BJ (cell line): ENCODE data around the gene MLLT1. TPM values are rescaled to one million over a fixed set of nuclear protein-coding genes. Genes with fewer than 3 reads are reported as not detected.
A peak's percentile ranks its signal among the peaks of the same experiment; 100 is the strongest.

Experiments
- CTCF ChIA-PET: fragments of 350-600 bp; formaldehyde crosslinking; extraction: SDS; loops from one replicate; lab custom pipeline; 2021; ENCODE audit warnings: antibody characterized with exemption, inconsistent platforms; lab: Yijun Ruan, JAX
- POLR2A ChIA-PET: fragments of 300-600 bp; sonication (Branson Sonifier 250); formaldehyde crosslinking; extraction: SDS; loops from one replicate; lab custom pipeline; 2021; ENCODE audit warnings: antibody characterized with exemption; lab: Charles Lee
- DNase-seq: peaks from one replicate; pipeline ENCODE4 v3.0.0-alpha.2; 2011; ENCODE audit warnings: low read depth
- H3K27me3 ChIP-seq: 2 replicates; pipeline ENCODE4 v1.6.0; 2011; ENCODE audit warnings: low read length; ENCODE audit not compliant: control insufficient read depth, insufficient read depth
- H3K36me3 ChIP-seq: 2 replicates; pipeline ENCODE4 v1.5.1; 2011; ENCODE audit warnings: low read length; ENCODE audit not compliant: control insufficient read depth, insufficient read depth
- H3K4me3 ChIP-seq: 2 replicates; pipeline ENCODE4 v1.5.1; 2011; ENCODE audit warnings: low read depth, mild to moderate bottlenecking, control low read depth, low read length
- CTCF ChIP-seq: IDR thresholded peaks from 2 replicates; pipeline ENCODE4 v1.5.1; 2011; ENCODE audit warnings: low read depth, mild to moderate bottlenecking, control low read depth, inconsistent platforms, low read length, moderate library complexity; ENCODE audit not compliant: insufficient read depth
- polyA plus RNA-seq: library from polyadenylated mRNA; depleted of rRNA; stranded (reverse); fragments of >200 nt; gene quantifications from 2 replicates; pipeline ENCODE4 v1.2.3, GENCODE V29; 2011

MLLT1 gene
- polyA plus RNA-seq, 1 experiment, result 28.1 TPM

- no peak for TF ChIP-seq CTCF
- ChIA-PET CTCF (interaction anchor here (0.9 to 5.9 kb wide), 11 partner anchors 46 to 133 kb away, joined by 3 to 160 read pairs (median 14); partner anchors contain the start of gene ACER1), POLR2A (no interaction called here)
- no peaks in the 10 kb centered on the region for H3K27me3 ChIP-seq
- H3K36me3 ChIP-seq, result peaks cover 45% of the 10 kb centered on the region
- DNase-seq, result no peak
- no peak overlapping the region for H3K4me3 ChIP-seq
Measured at GRCh38 chr19:6219586-6220290, 60.0 kb downstream of the MLLT1 start.

GRCh38 chr19:6219147-6219525 is 60.6 kb downstream of the MLLT1 start:
- TF ChIP-seq CTCF, result no peak
- Histone ChIP-seq H3K4me3 (no peak overlapping the region), H3K36me3 (peaks cover 46% of the 10 kb centered on the region), H3K27me3 (no peaks in the 10 kb centered on the region)
- ChIA-PET CTCF (interaction anchor here (0.6 to 5.9 kb wide), 29 partner anchors 8 to 183 kb away, joined by 3 to 160 read pairs (median 7); partner anchors contain the start of gene ACER1), POLR2A (no interaction called here)
- no peak for DNase-seq

- H3K36me3 ChIP-seq, result peaks cover 44% of the 10 kb centered on the region
- ChIA-PET POLR2A (no interaction called here), CTCF (interaction anchor here (0.6 to 5.9 kb wide), 33 partner anchors 9 to 231 kb away, joined by 3 to 160 read pairs (median 6); partner anchors contain the start of gene ACER1)
- no peaks in the 10 kb centered on the region for H3K27me3 ChIP-seq
- TF ChIP-seq CTCF, result peak; percentile 93
- DNase-seq, result no peak
- H3K4me3 ChIP-seq, result no peak overlapping the region
Measured at GRCh38 chr19:6218491-6219146, 61.2 kb downstream of the MLLT1 start.

GRCh38 chr19:6217752-6218334 is 61.9 kb downstream of the MLLT1 start:
- Histone ChIP-seq H3K4me3 (no peak overlapping the region), H3K27me3 (no peaks in the 10 kb centered on the region), H3K36me3 (peaks cover 49% of the 10 kb centered on the region)
- ChIA-PET CTCF (interaction anchor here (0.7 to 5.9 kb wide), 26 partner anchors 9 to 230 kb away, joined by 3 to 160 read pairs (median 7); partner anchors contain the start of gene ACER1), POLR2A (no interaction called here)
- no peak for DNase-seq
- TF ChIP-seq CTCF, result no peak
